HEK293 (cell line): ENCODE data around the gene DPP6.
A peak's percentile ranks its signal among the peaks of the same experiment; 100 is the strongest.

Experiments
- CTCF ChIA-PET: fragments of 350-600 bp; formaldehyde crosslinking; extraction: SDS; loops from one replicate; lab custom pipeline; 2021; ENCODE audit warnings: antibody characterized with exemption; lab: Yijun Ruan, JAX
- POLR2A ChIA-PET: fragments of 300-600 bp; formaldehyde crosslinking; extraction: SDS; loops from one replicate; lab custom pipeline; 2020; ENCODE audit warnings: antibody characterized with exemption, inconsistent platforms; lab: Yijun Ruan, JAX
- H3K27ac ChIP-seq: fragments of 200-500 bp; sonication (Bioruptor generic); 2 replicates; pipeline ENCODE4 v1.5.1; 2014; ENCODE audit warnings: low read depth, low read length, control low read depth, inconsistent platforms; ENCODE audit errors: extremely low read depth
- H3K36me3 ChIP-seq, 2 experiments: fragments of 200-500 bp in 1 of 2; sonication (Bioruptor generic) in 1 of 2; 1 replicate in 1 of 2; 2 replicates in 1 of 2; pipeline ENCODE4 v1.5.1; 2014 to 2017; ENCODE audit warnings: inconsistent platforms in 2 of 2, low read length in 2 of 2; ENCODE audit not compliant: control insufficient read depth in 2 of 2, insufficient read depth in 1 of 2
- H3K4me1 ChIP-seq: fragments of 200-500 bp; sonication (Bioruptor generic); 2 replicates; pipeline ENCODE4 v1.5.1; 2014; ENCODE audit warnings: mild to moderate bottlenecking, low read length, inconsistent platforms; ENCODE audit not compliant: control insufficient read depth, insufficient read depth
- H3K4me3 ChIP-seq: 2 replicates; pipeline ENCODE4 v1.5.1; 2011; ENCODE audit warnings: low read depth, mild to moderate bottlenecking, control low read depth, low read length, moderate library complexity
- H3K9me3 ChIP-seq: fragments of 200-500 bp; sonication (Bioruptor generic); 2 replicates; pipeline ENCODE4 v1.5.1; 2014; ENCODE audit warnings: low read depth, low read length, inconsistent platforms; ENCODE audit not compliant: control insufficient read depth, insufficient read depth
- FEZF1 ChIP-seq: fragments of 450-650 bp; formaldehyde crosslinking; IDR thresholded peaks from 2 replicates; pipeline ENCODE4 v1.5.1; 2016; ENCODE audit warnings: missing biosample characterization, missing genetic modification characterization
- HOXD13 ChIP-seq: sonication (generic); formaldehyde crosslinking; IDR thresholded peaks from 2 replicates; pipeline ENCODE4 v1.8.0; 2022; ENCODE audit warnings: missing genetic modification reagents, borderline replicate concordance
- IKZF3 ChIP-seq: fragments of 450-650 bp; IDR thresholded peaks from 2 replicates; pipeline ENCODE4 v1.5.0; 2018; ENCODE audit warnings: missing biosample characterization, mild to moderate bottlenecking, missing genetic modification characterization, moderate library complexity
- KLF10 ChIP-seq: fragments of 450-650 bp; IDR thresholded peaks from 2 replicates; pipeline ENCODE4 v1.5.1; 2018; ENCODE audit warnings: missing biosample characterization, mild to moderate bottlenecking, missing genetic modification characterization
- MZF1 ChIP-seq: fragments of 450-650 bp; formaldehyde crosslinking; IDR thresholded peaks from 2 replicates; pipeline ENCODE4 v1.5.1; 2017; ENCODE audit warnings: missing biosample characterization, missing genetic modification characterization, borderline replicate concordance
- SP2 ChIP-seq: fragments of 450-650 bp; formaldehyde crosslinking; IDR thresholded peaks from 2 replicates; pipeline ENCODE4 v1.5.1; 2016; ENCODE audit warnings: missing biosample characterization, missing genetic modification characterization
- TCF7L2 ChIP-seq: IDR thresholded peaks from 2 replicates; pipeline ENCODE4 v1.6.1; 2011; ENCODE audit warnings: low read depth, mild to moderate bottlenecking, inconsistent platforms, low read length, moderate library complexity, borderline replicate concordance
- ZBTB17 ChIP-seq: fragments of 450-650 bp; formaldehyde crosslinking; IDR thresholded peaks from 2 replicates; pipeline ENCODE4 v1.5.1; 2016; ENCODE audit warnings: missing biosample characterization, missing genetic modification characterization
- ZEB2 ChIP-seq: fragments of 450-650 bp; formaldehyde crosslinking; IDR thresholded peaks from 2 replicates; pipeline ENCODE4 v1.5.1; 2016; ENCODE audit warnings: missing biosample characterization, missing genetic modification characterization
- ZNF121 ChIP-seq: fragments of 450-650 bp; formaldehyde crosslinking; IDR thresholded peaks from 2 replicates; pipeline ENCODE4 v1.5.1; 2016; ENCODE audit warnings: missing biosample characterization, missing genetic modification characterization
- ZNF140 ChIP-seq: fragments of 450-650 bp; formaldehyde crosslinking; IDR thresholded peaks from 2 replicates; pipeline ENCODE4 v1.5.1; 2016; ENCODE audit warnings: missing biosample characterization, missing genetic modification characterization
- ZNF184 ChIP-seq: fragments of 450-650 bp; IDR thresholded peaks from 2 replicates; pipeline ENCODE4 v1.5.1; 2018; ENCODE audit warnings: missing biosample characterization, mild to moderate bottlenecking, missing genetic modification characterization
- ZNF239 ChIP-seq: fragments of 450-650 bp; formaldehyde crosslinking; IDR thresholded peaks from 2 replicates; pipeline ENCODE4 v1.5.1; 2016; ENCODE audit warnings: missing biosample characterization, missing genetic modification characterization
- ZNF335 ChIP-seq: fragments of 450-650 bp; formaldehyde crosslinking; conservative IDR thresholded peaks from 2 replicates; pipeline ENCODE4 v1.5.1; 2016; ENCODE audit warnings: missing biosample characterization, missing genetic modification characterization
- ZNF341 ChIP-seq: fragments of 450-650 bp; formaldehyde crosslinking; IDR thresholded peaks from 2 replicates; pipeline ENCODE4; 2016; ENCODE audit warnings: low read depth, missing biosample characterization, missing genetic modification characterization
- ZNF354C ChIP-seq: fragments of 450-650 bp; formaldehyde crosslinking; IDR thresholded peaks from 2 replicates; pipeline ENCODE4 v1.5.1; 2016; ENCODE audit warnings: missing biosample characterization, missing genetic modification characterization, low read depth, borderline replicate concordance
- ZNF366 ChIP-seq: fragments of 450-650 bp; formaldehyde crosslinking; conservative IDR thresholded peaks from 2 replicates; pipeline ENCODE4 v1.5.1; 2016; ENCODE audit warnings: missing biosample characterization, missing genetic modification characterization
- ZNF404 ChIP-seq: fragments of 450-650 bp; formaldehyde crosslinking; IDR thresholded peaks from 2 replicates; pipeline ENCODE4 v1.5.1; 2017; ENCODE audit warnings: missing biosample characterization, missing genetic modification characterization
- ZNF600 ChIP-seq: fragments of 450-650 bp; formaldehyde crosslinking; IDR thresholded peaks from 2 replicates; pipeline ENCODE4 v1.5.1; 2016; ENCODE audit warnings: missing biosample characterization, missing genetic modification characterization
- ZNF660 ChIP-seq: fragments of 450-650 bp; IDR thresholded peaks from 2 replicates; pipeline ENCODE4 v1.5.1; 2018; ENCODE audit warnings: missing biosample characterization, mild to moderate bottlenecking, missing genetic modification characterization
- ZNF76 ChIP-seq: fragments of 450-650 bp; formaldehyde crosslinking; IDR thresholded peaks from 2 replicates; pipeline ENCODE4; 2016; ENCODE audit warnings: low read depth, missing biosample characterization, missing genetic modification characterization, borderline replicate concordance
- TF ChIP-seq, protein P1 (sequence below): fragments of 450-650 bp; formaldehyde crosslinking; IDR thresholded peaks from 2 replicates; pipeline ENCODE4 v1.5.1; 2016; ENCODE audit warnings: missing biosample characterization, missing genetic modification characterization
- TF ChIP-seq, protein P2 (sequence below): fragments of 450-650 bp; formaldehyde crosslinking; IDR thresholded peaks from 2 replicates; pipeline ENCODE4 v1.5.1; 2016; ENCODE audit warnings: missing biosample characterization, missing genetic modification characterization
- TF ChIP-seq, protein P3 (sequence below): fragments of 450-650 bp; formaldehyde crosslinking; IDR thresholded peaks from 2 replicates; pipeline ENCODE4 v1.5.1; 2016; ENCODE audit warnings: missing biosample characterization, missing genetic modification characterization
- TF ChIP-seq, protein P4 (sequence below): fragments of 450-650 bp; formaldehyde crosslinking; conservative IDR thresholded peaks from 2 replicates; pipeline ENCODE4 v1.5.1; 2016; ENCODE audit warnings: low read depth, missing biosample characterization, missing genetic modification characterization

DPP6 gene

DNA sequence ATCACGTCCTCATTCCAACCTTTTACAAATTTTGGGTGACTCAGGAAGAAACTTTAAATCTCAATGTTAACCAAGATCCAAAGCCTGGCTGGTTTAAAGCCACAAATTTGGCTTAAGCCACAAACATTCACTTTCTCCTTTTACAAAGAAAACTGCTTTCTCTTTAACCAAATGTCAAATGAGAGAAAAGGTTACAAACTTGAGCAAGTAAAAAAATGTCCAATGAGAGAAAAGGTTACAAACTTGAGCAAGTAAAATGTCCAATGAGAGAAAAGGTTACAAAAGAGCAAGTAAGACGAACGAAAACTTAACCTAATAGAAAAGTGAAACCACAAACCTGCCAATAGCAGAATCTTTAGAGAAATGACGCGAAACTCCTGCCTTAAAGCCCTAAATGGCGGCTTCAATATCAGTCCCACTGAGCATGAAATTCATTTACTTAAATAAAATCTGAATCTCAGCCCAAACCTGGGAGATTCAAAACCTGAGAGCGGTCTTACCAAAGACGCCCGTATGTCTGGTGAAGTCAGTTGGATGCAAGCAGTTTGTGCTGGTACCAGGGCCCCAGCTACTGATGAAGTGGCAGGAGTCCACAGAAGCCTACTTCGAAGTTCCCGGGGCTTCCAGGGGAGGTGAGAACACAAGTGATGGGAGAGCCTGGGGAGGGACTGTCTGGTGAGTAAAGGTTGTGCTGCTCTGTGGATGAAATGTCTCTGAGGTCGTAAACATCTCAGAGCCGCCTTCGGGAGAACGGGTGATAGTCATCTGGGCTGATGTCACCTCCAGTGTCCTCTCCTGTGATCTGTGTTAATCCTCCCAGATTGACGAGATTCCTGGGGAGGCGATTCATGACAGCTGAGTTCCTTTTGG is 876.2 kb downstream of the DPP6 start (continued):
- TF ChIP-seq, protein P1, sequence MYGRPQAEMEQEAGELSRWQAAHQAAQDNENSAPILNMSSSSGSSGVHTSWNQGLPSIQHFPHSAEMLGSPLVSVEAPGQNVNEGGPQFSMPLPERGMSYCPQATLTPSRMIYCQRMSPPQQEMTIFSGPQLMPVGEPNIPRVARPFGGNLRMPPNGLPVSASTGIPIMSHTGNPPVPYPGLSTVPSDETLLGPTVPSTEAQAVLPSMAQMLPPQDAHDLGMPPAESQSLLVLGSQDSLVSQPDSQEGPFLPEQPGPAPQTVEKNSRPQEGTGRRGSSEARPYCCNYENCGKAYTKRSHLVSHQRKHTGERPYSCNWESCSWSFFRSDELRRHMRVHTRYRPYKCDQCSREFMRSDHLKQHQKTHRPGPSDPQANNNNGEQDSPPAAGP (tag by site-specific recombination): peak; percentile 88
- peak; percentile 58; the same call in 1 of the 2 replicates for TF ChIP-seq FEZF1 (tag by site-specific recombination)
- TF ChIP-seq ZNF404: no peak
- peak; percentile 52; the same call in 1 of the 2 replicates for TF ChIP-seq MZF1
- TF ChIP-seq ZNF341 (tag by site-specific recombination): peak; percentile 72
- TF ChIP-seq TCF7L2: no peak
- TF ChIP-seq ZNF184 (tag by site-specific recombination): 0 out of 2 replicates have a peak, but pooled peaks have one; percentile 22
- TF ChIP-seq, protein P2, sequence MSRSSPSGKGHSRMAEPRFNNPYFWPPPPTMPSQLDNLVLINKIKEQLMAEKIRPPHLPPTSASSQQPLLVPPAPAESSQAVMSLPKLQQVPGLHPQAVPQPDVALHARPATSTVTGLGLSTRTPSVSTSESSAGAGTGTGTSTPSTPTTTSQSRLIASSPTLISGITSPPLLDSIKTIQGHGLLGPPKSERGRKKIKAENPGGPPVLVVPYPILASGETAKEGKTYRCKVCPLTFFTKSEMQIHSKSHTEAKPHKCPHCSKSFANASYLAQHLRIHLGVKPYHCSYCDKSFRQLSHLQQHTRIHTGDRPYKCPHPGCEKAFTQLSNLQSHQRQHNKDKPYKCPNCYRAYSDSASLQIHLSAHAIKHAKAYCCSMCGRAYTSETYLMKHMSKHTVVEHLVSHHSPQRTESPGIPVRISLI (tag by site-specific recombination): no peak
- peak; percentile 67 for TF ChIP-seq IKZF3 (tag by site-specific recombination)
- peak; percentile 85; the same call in 1 of the 2 replicates for TF ChIP-seq ZNF600
- TF ChIP-seq ZBTB17: peak; percentile 97
- TF ChIP-seq HOXD13 (CRISPR knock-in tag): no peak
- no peak for TF ChIP-seq ZNF76 (tag by site-specific recombination)
- no peak for TF ChIP-seq ZNF140 (tag by site-specific recombination)
- TF ChIP-seq SP2: peak; percentile 66

DNA sequence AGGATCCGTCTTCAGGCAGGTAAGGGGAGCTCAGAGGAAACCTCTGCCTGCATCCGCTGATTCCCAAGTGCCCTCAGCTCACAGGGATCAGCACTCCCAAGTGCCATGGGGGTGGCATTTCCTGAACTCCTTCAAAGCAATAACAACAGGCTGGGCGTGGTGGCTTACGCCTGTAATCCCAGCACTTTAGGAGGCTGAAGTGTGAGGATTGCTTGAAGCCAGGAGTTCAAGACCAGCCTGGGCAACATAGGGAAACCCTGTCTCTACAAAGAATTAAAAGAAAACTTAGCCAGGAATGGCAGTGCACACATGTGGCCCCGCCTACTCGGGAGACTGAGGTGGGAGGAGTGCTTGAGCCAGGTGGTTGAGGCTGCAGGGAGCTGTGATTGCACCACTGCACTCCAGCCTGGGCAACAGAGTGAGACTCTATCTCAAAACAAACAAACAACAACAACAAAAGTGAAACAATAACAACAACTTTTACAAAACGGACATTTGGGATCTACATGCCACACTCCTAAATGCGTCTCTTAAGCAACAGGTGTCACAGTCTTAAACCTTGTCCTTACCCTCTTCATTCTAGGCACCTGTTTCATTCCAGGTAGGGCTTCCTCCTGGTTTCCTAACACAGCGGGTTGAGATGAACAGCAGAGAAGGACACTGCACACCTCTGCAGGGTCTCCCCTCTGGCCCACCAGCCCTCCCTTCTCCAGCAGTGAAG is 877.0 kb downstream of the DPP6 start:
- Histone ChIP-seq H3K4me1 (no peaks in the 10 kb centered on the region), H3K36me3 (peaks cover 0 to 3% of the 10 kb centered on the region in 2 experiments; a peak in 1 of 3 replicates), H3K9me3 (no peaks in the 10 kb centered on the region), H3K4me3 (peak overlapping the region; percentile 43), H3K27ac (peak overlapping the region; percentile 0; the same call in 1 of the 2 replicates)
- ChIA-PET POLR2A (interaction anchor here (1.0 kb wide), 1 partner anchor 416 kb away, joined by 3 read pairs; no protein-coding TSS in a partner anchor), CTCF (interaction anchor here (0.6 to 3.4 kb wide), 7 partner anchors 13 to 905 kb away, joined by 3 to 31 read pairs (median 3); no protein-coding TSS in a partner anchor)
- TF ChIP-seq ZNF660 (tag by site-specific recombination): no peak
- TF ChIP-seq ZEB2 (tag by site-specific recombination): peak; percentile 9; the same call in 1 of the 2 replicates
- TF ChIP-seq ZNF366 (tag by site-specific recombination): no peak
- no peak for TF ChIP-seq ZNF335 (tag by site-specific recombination)
- TF ChIP-seq ZNF354C (tag by site-specific recombination): no peak
- no peak for TF ChIP-seq KLF10 (tag by site-specific recombination)
- TF ChIP-seq, protein P2 (tag by site-specific recombination): no peak
- TF ChIP-seq, protein P3, sequence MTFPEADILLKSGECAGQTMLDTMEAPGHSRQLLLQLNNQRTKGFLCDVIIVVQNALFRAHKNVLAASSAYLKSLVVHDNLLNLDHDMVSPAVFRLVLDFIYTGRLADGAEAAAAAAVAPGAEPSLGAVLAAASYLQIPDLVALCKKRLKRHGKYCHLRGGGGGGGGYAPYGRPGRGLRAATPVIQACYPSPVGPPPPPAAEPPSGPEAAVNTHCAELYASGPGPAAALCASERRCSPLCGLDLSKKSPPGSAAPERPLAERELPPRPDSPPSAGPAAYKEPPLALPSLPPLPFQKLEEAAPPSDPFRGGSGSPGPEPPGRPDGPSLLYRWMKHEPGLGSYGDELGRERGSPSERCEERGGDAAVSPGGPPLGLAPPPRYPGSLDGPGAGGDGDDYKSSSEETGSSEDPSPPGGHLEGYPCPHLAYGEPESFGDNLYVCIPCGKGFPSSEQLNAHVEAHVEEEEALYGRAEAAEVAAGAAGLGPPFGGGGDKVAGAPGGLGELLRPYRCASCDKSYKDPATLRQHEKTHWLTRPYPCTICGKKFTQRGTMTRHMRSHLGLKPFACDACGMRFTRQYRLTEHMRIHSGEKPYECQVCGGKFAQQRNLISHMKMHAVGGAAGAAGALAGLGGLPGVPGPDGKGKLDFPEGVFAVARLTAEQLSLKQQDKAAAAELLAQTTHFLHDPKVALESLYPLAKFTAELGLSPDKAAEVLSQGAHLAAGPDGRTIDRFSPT: 0 out of 2 replicates have a peak, but pooled peaks have one; percentile 33
- TF ChIP-seq, protein P4, sequence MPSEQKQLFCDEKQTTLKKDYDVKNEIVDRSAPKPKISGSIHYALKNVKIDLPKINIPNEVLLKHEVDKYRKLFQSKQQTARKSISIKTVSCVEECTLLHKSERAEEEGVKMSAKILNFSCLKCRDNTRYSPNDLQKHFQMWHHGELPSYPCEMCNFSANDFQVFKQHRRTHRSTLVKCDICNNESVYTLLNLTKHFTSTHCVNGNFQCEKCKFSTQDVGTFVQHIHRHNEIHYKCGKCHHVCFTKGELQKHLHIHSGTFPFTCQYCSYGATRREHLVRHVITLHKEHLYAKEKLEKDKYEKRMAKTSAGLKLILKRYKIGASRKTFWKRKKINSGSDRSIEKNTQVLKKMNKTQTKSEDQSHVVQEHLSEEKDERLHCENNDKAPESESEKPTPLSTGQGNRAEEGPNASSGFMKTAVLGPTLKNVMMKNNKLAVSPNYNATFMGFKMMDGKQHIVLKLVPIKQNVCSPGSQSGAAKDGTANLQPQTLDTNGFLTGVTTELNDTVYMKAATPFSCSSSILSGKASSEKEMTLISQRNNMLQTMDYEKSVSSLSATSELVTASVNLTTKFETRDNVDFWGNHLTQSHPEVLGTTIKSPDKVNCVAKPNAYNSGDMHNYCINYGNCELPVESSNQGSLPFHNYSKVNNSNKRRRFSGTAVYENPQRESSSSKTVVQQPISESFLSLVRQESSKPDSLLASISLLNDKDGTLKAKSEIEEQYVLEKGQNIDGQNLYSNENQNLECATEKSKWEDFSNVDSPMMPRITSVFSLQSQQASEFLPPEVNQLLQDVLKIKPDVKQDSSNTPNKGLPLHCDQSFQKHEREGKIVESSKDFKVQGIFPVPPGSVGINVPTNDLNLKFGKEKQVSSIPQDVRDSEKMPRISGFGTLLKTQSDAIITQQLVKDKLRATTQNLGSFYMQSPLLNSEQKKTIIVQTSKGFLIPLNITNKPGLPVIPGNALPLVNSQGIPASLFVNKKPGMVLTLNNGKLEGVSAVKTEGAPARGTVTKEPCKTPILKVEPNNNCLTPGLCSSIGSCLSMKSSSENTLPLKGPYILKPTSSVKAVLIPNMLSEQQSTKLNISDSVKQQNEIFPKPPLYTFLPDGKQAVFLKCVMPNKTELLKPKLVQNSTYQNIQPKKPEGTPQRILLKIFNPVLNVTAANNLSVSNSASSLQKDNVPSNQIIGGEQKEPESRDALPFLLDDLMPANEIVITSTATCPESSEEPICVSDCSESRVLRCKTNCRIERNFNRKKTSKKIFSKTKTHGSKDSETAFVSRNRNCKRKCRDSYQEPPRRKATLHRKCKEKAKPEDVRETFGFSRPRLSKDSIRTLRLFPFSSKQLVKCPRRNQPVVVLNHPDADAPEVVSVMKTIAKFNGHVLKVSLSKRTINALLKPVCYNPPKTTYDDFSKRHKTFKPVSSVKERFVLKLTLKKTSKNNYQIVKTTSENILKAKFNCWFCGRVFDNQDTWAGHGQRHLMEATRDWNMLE (tag by site-specific recombination): no peak
- no peak for TF ChIP-seq ZNF239 (tag by site-specific recombination)
- TF ChIP-seq ZNF121 (tag by site-specific recombination): peak; percentile 90
